K562 (cell line): ENCODE data around the gene NFATC1. TPM values are rescaled to one million over a fixed set of nuclear protein-coding genes. Genes with fewer than 3 reads are reported as not detected.
A peak's percentile ranks its signal among the peaks of the same experiment; 100 is the strongest.

Source experiments
- ATAC-seq: fragments of 200-7000 bp; cut with Tn5 transposase; 3 replicates; pipeline ENCODE4 v1.9.1; 2020; ENCODE audit warnings: moderate library complexity
- Bru-seq: library from RNA; stranded (reverse); fragments of 400-500 nt; gene quantifications from one replicate; lab custom pipeline; 2021; lab: Mats Ljungman, UMichigan
- BruChase-seq, 2 experiments: library from RNA; stranded (reverse); fragments of 400-500 nt; gene quantifications; one replicate each; lab custom pipeline; 2021; lab: Mats Ljungman, UMichigan
- BruUV-seq: library from RNA; stranded (reverse); fragments of 400-500 nt; replicated peaks from 2 replicates; lab custom pipeline; 2021; lab: Mats Ljungman, UMichigan
- CTCF ChIA-PET: fragments of 300-600 bp; formaldehyde crosslinking; extraction: SDS; loops from one replicate; lab custom pipeline; 2021; ENCODE audit warnings: low intra/inter-chr PET ratio; lab: Yijun Ruan, JAX
- POLR2A ChIA-PET: fragments of 300-600, 350-650 bp; sonication (Branson Sonifier 250); formaldehyde crosslinking; extraction: SDS; loops from one replicate; lab custom pipeline; 2021; ENCODE audit warnings: antibody characterized with exemption, inconsistent platforms; lab: Yijun Ruan, JAX
- DNase-seq, 4 experiments: peaks; one replicate each; pipeline versions ENCODE4 v3.0.0 to v3.0.0-alpha.2; 2011 to 2018; ENCODE audit warnings: low spot score in 3 of 4, mixed read lengths in 3 of 4; ENCODE audit errors: extremely low read depth in 1 of 4
- FAIRE-seq: peaks from 2 replicates; lab custom pipeline; 2011; peaks lifted over from hg19 to GRCh38; lab: Jason Lieb, UNC
- H2AFZ ChIP-seq: 2 replicates; pipeline ENCODE4 v1.6.0; 2011; ENCODE audit warnings: low read depth, low read length, control low read depth, inconsistent platforms
- H3K27ac ChIP-seq: fragments of 200-600 bp; 3 replicates; pipeline ENCODE4 v1.8.0; 2011; ENCODE audit warnings: low read depth, mild to moderate bottlenecking, control low read depth, inconsistent platforms, low read length, moderate library complexity, mixed read lengths; ENCODE audit errors: extremely low read depth
- H3K27me3 ChIP-seq, 2 experiments: fragments of 300-600 bp in 1 of 2; 2 replicates in 1 of 2; 3 replicates in 1 of 2; pipeline versions ENCODE4 v1.6.0 to v1.8.0; 2011; ENCODE audit warnings: inconsistent platforms in 2 of 2, low read length in 2 of 2, mild to moderate bottlenecking in 1 of 2, mixed read lengths in 1 of 2, moderate library complexity in 1 of 2; ENCODE audit not compliant: control insufficient read depth in 2 of 2, insufficient read depth in 2 of 2
- H3K36me3 ChIP-seq: fragments of 300-600 bp; 3 replicates; pipeline ENCODE4 v1.8.0; 2011; ENCODE audit warnings: mild to moderate bottlenecking, low read length, inconsistent platforms; ENCODE audit not compliant: control insufficient read depth, insufficient read depth
- H3K4me1 ChIP-seq, 2 experiments: fragments of 200-600 bp in 1 of 2; replicated peaks in 1 of 2; 2 replicates in 1 of 2; 3 replicates in 1 of 2; pipeline versions ENCODE4 v1.5.1 to v1.8.0; 2011; ENCODE audit warnings: inconsistent platforms in 2 of 2, low read length in 2 of 2, mild to moderate bottlenecking in 1 of 2, mixed read lengths in 1 of 2, moderate library complexity in 1 of 2; ENCODE audit not compliant: control insufficient read depth in 2 of 2, insufficient read depth in 2 of 2
- H3K4me2 ChIP-seq: 2 replicates; pipeline ENCODE4 v1.6.1; 2011; ENCODE audit warnings: low read length, control low read depth, inconsistent platforms, mixed read lengths; ENCODE audit not compliant: insufficient read depth
- H3K4me3 ChIP-seq: fragments of 200-600 bp; sonication (generic), shearing (Covaris generic); 2 replicates; pipeline ENCODE4 v1.5.1; 2016; ENCODE audit warnings: control low read depth, inconsistent platforms
- H3K79me2 ChIP-seq: fragments of 200-600 bp; 3 replicates; pipeline ENCODE4 v1.8.0; 2011; ENCODE audit warnings: low read length, inconsistent platforms; ENCODE audit not compliant: control insufficient read depth, insufficient read depth
- H3K9ac ChIP-seq, 2 experiments: 2 replicates each; pipeline versions ENCODE4 v1.6.0 to v1.6.1; 2011; ENCODE audit warnings: low read depth in 2 of 2, low read length in 2 of 2, control low read depth in 1 of 2, inconsistent platforms in 1 of 2, mild to moderate bottlenecking in 1 of 2, mixed read lengths in 1 of 2; ENCODE audit not compliant: insufficient read depth in 1 of 2
- H3K9me1 ChIP-seq: one replicate; pipeline ENCODE4 v1.6.0; 2011; ENCODE audit warnings: inconsistent platforms, mild to moderate bottlenecking, low read length, moderate library complexity; ENCODE audit not compliant: control insufficient read depth, insufficient read depth
- H3K9me3 ChIP-seq: replicated peaks from 2 replicates; pipeline ENCODE4 v1.5.1; 2011; ENCODE audit warnings: low read depth, low read length, inconsistent platforms; ENCODE audit not compliant: control insufficient read depth, insufficient read depth
- H4K20me1 ChIP-seq: replicated peaks from 2 replicates; pipeline ENCODE4 v1.6.1; 2011; ENCODE audit warnings: low read length, inconsistent platforms, mixed read lengths; ENCODE audit not compliant: control insufficient read depth, insufficient read depth
- BACH1 ChIP-seq: fragments of 200-800 bp; sonication (Bioruptor generic); IDR thresholded peaks from 2 replicates; pipeline ENCODE4 v1.6.1; 2016; ENCODE audit warnings: missing genetic modification characterization, missing compliant biosample characterization
- CHCHD3 ChIP-seq: fragments of 250-450 bp; sonication (Bioruptor Pico); IDR thresholded peaks from 2 replicates; pipeline ENCODE4 v2.1.2; 2022; ENCODE audit warnings: mild to moderate bottlenecking
- KDM4B ChIP-seq, 2 experiments: fragments of 450-650 bp in 1 of 2; sonication (generic) in 1 of 2; IDR thresholded peaks; 2 replicates each; pipeline ENCODE4 v1.6.1; 2016 to 2017; ENCODE audit warnings: borderline replicate concordance in 2 of 2, antibody characterized with exemption in 1 of 2, low read depth in 1 of 2, mild to moderate bottlenecking in 1 of 2
- MAZ ChIP-seq, 2 experiments: fragments of 450-650 bp in 1 of 2; sonication (generic) in 1 of 2; formaldehyde crosslinking; IDR thresholded peaks in 1 of 2; conservative IDR thresholded peaks in 1 of 2; 2 replicates each; pipeline versions ENCODE4 v1.4.0 to v1.5.0; 2020; ENCODE audit warnings: mild to moderate bottlenecking in 1 of 2, missing genetic modification reagents in 1 of 2
- SETDB1 ChIP-seq: IDR thresholded peaks from one replicate; pipeline ENCODE4 v1.6.1; 2012; ENCODE audit warnings: low read length, control low read depth, inconsistent platforms
- TCF15 ChIP-seq: fragments of 250-450 bp; sonication (Bioruptor Pico); IDR thresholded peaks from 2 replicates; pipeline ENCODE4 v1.8.0; 2022; ENCODE audit warnings: moderate library complexity, mild to moderate bottlenecking, inconsistent platforms
- ZBTB5 ChIP-seq: fragments of 450-650 bp; IDR thresholded peaks from 2 replicates; pipeline ENCODE4 v1.6.1; 2017; ENCODE audit warnings: antibody characterized with exemption
- ZNF696 ChIP-seq: fragments of 250-450 bp; sonication (Bioruptor Pico); conservative IDR thresholded peaks from 2 replicates; pipeline ENCODE4 v1.4.0; 2020; ENCODE audit warnings: mild to moderate bottlenecking, moderate library complexity
- WGBS: fragments of 100-300 bp; shearing (Covaris generic); methylation state at CpG from one replicate; pipeline ENCODE4 v1.1.6; 2016; ENCODE audit warnings: low coverage, mixed read lengths; ENCODE audit not compliant: insufficient coverage; ENCODE audit errors: missing lambda C conversion rate; 5-methylcytosine and 5-hydroxymethylcytosine counted together
- in situ Hi-C: fragments of 300-500 bp; cut with MboI; formaldehyde crosslinking; loops from 4 replicates; pipeline ENCODE4 v1.15.0; 2018; ENCODE audit warnings: inconsistent platforms, mixed read lengths
- intact Hi-C: fragments of 100-400 bp; cut with micrococcal nuclease; formaldehyde crosslinking; loops from 2 replicates; pipeline ENCODE4 v1.14.2; 2022
- long read RNA-seq, 3 experiments: library from polyadenylated mRNA in 2 of 3; library from RNA in 1 of 3; unstranded in 2 of 3; stranded (forward) in 1 of 3; transcript quantifications; one replicate each; pipeline ENCODE4 v2.0.0, GENCODE V29; 2019 to 2022
- polyA minus RNA-seq, 3 experiments: library from RNA; depleted of rRNA, polyadenylated mRNA; stranded (reverse); fragments of >200 nt; gene quantifications; 2 replicates each; pipeline ENCODE4 v1.2.3, GENCODE V29; 2011
- polyA plus RNA-seq, 8 experiments: library from polyadenylated mRNA; depleted of rRNA in 4 of 8; stranded (reverse) in 5 of 8; unstranded in 3 of 8; fragments of >200 nt; fragmentation: Nextera tagmentation in 2 of 8; fragmentation: Illumina TruSeq in 1 of 8; extraction: Ambion mirVana in 2 of 8; extraction: Trizol in 1 of 8; gene quantifications; 2 replicates each; pipeline versions ENCODE4 v1.2.1 to v1.2.3, GENCODE V29; 2011 to 2014; ENCODE audit warnings: inconsistent platforms in 1 of 8, missing spikeins in 1 of 8
- total RNA-seq, 7 experiments: library from RNA; depleted of rRNA in 6 of 7; stranded (reverse); fragments of >200 nt in 6 of 7; fragmentation: Illumina TruSeq in 2 of 7; extraction: Trizol in 2 of 7; gene quantifications; 2 replicates each; pipeline versions ENCODE4 v1.2.1 to v1.2.3, GENCODE V29; 2011 to 2021; ENCODE audit warnings: low replicate concordance in 1 of 7

NFATC1 gene
- total RNA-seq (2011; cell fraction: chromatin; rRNA removed; ENCODE audit: low replicate concordance), result 22.7 and 26.3 TPM in 2 replicates
- 11.4 and 14.5 TPM in 2 replicates for total RNA-seq (2011; cell fraction: nucleolus; rRNA removed)
- 10.2 and 10.4 TPM in 2 replicates for total RNA-seq (2011; cell fraction: nucleoplasm; rRNA removed)
- total RNA-seq (2014; rRNA removed) (2.5 and 5.3 TPM in 2 replicates), total RNA-seq (2014; rRNA removed; fragmentation: Illumina TruSeq; extraction: Trizol) (2.1 and 2.3 TPM in 2 replicates), total RNA-seq (2015; rRNA removed; fragmentation: Illumina TruSeq; extraction: Trizol) (2.2 and 2.8 TPM in 2 replicates), total RNA-seq (2021) (13.7 and 16.4 TPM in 2 replicates), polyA plus RNA-seq (2011; rRNA removed) (1.9 and 2.4 TPM in 2 replicates), polyA plus RNA-seq (2014; fragmentation: Illumina TruSeq; extraction: Trizol) (6.1 and 9.6 TPM in 2 replicates), polyA plus RNA-seq (2014; fragmentation: Nextera tagmentation; extraction: Ambion mirVana) (1 to 10 TPM; 1.1 to 1.2 TPM), polyA plus RNA-seq (2014; rRNA removed) (2.6 and 6.3 TPM in 2 replicates), polyA minus RNA-seq (2011; rRNA and poly(A)+ RNA removed) (2.5 and 4.0 TPM in 2 replicates), Bru-seq, nascent RNA (percentile 55 among the genes with signal in this experiment), BruChase-seq, experiment 1, labeled RNA remaining after a 2-hour chase (percentile 51 among the genes with signal in this experiment), BruChase-seq, experiment 2, labeled RNA remaining after a 6-hour chase (percentile 51 among the genes with signal in this experiment)
- 2.8 and 3.7 TPM in 2 replicates for polyA plus RNA-seq (2011; cell fraction: cytosol; rRNA removed)
- 6.6 and 10.1 TPM in 2 replicates for polyA plus RNA-seq (2011; cell fraction: nucleus; rRNA removed)
- polyA plus RNA-seq (2012), result 8.3 and 8.6 TPM in 2 replicates
- polyA minus RNA-seq (2011; cell fraction: cytosol; rRNA and poly(A)+ RNA removed), result 7.3 and 13.0 TPM in 2 replicates
- polyA minus RNA-seq (2011; cell fraction: nucleus; rRNA and poly(A)+ RNA removed), result 6.7 and 6.9 TPM in 2 replicates
- long read RNA-seq, experiment 1, full-length matches to known transcripts, result 1 of 77 reads
- long read RNA-seq, experiment 1, partial matches to known transcripts, result 54 of 77 reads
- long read RNA-seq, experiment 1, other reads (novel, unspliced or antisense), result 22 of 77 reads
- long read RNA-seq, experiment 2, full-length matches to known transcripts, result 13 of 28 reads
- long read RNA-seq, experiment 2, partial matches to known transcripts, result 9 of 28 reads
- long read RNA-seq, experiment 2, other reads (novel, unspliced or antisense), result 6 of 28 reads
- long read RNA-seq, experiment 3, full-length matches to known transcripts, result 3 of 5 reads
- long read RNA-seq, experiment 3, partial matches to known transcripts, result 2 of 5 reads
- long read RNA-seq, experiment 3, other reads (novel, unspliced or antisense), result 0 of 5 reads

GRCh38 chr18:79395761-79396404, at the start of gene NFATC1:
TSS of gene NFATC1 (plus strand) at chr18:79395930. CDS start at chr18:79396225, 295 bp downstream.
- no TSS peak for BruUV-seq
- POLR2A ChIA-PET, result interaction anchor here (0.6 to 1.2 kb wide), 2 partner anchors 10 to 43 kb away, joined by 3 to 4 read pairs; no protein-coding TSS in a partner anchor
- H2AFZ ChIP-seq, result peak within 1 kb of the TSS; percentile 82
- no peaks in the 10 kb centered on the region for H3K9me3 ChIP-seq
- peaks cover 0 to 61% of the 10 kb centered on the region in 2 experiments; a peak in 2 of 5 replicates for H3K4me1 ChIP-seq
- H3K9ac ChIP-seq, result peak within 1 kb of the TSS; percentile 53 to 87
- intact Hi-C loops, result loop anchor here (5.0 kb wide), 2 partner anchors 111 to 131 kb away; no protein-coding TSS in a partner anchor
- H3K27me3 ChIP-seq, result no peaks in the 10 kb centered on the region
- ATAC-seq (peak; percentile 45), DNase-seq (peak; percentile 72 to 79 (median 77)), FAIRE-seq (no peak)
- H3K79me2 ChIP-seq, result no peaks in the 10 kb centered on the region; the same call in 2 of the 3 replicates
- in situ Hi-C loops, result no loop called here
- CTCF ChIA-PET, result no interaction called here
- H3K27ac ChIP-seq, result peak within 1 kb of the TSS; percentile 55; the same call in 1 of the 3 replicates
- peak within 1 kb of the TSS; percentile 50 for H3K4me3 ChIP-seq
- WGBS, result 0% methylated on average over 7 of the region's 91 CpGs
- no peaks in the 10 kb centered on the region for H4K20me1 ChIP-seq
- H3K9me1 ChIP-seq, result no peaks in the 10 kb centered on the region
- H3K4me2 ChIP-seq, result peak within 1 kb of the TSS; percentile 62
- no peaks in the 10 kb centered on the region for H3K36me3 ChIP-seq
- TF ChIP-seq ZNF696 (CRISPR knock-in tag) (no peak), ZBTB5 (no peak), KDM4B (IDR thresholded peaks at IDR 0.05; ENCODE audit: borderline replicate concordance in 2 of 2, low read depth in 1 of 2) (no peak), SETDB1 (no peak), TCF15 (CRISPR knock-in tag) (no peak), BACH1 (tag) (no peak), MAZ (CRISPR knock-in tag; conservative IDR thresholded peaks at IDR 0.05 in 1 of 2, IDR thresholded peaks at IDR 0.05 in 1 of 2) (peak; percentile 14 to 32; a peak in 1 of 4 replicates), CHCHD3 (no peak)
